Osteocyte (in vitro differentiated cells): ENCODE results near the gene ZFTA. TPM values are rescaled to one million over a fixed set of nuclear protein-coding genes. Genes with fewer than 3 reads are reported as not detected.

Source experiments
- DNase-seq: peaks from one replicate; pipeline ENCODE4 v3.0.0; 2021; ENCODE audit warnings: mixed read lengths; ENCODE audit not compliant: unreplicated experiment; ENCODE audit errors: extremely low spot score
- H3K27ac Mint-ChIP-seq: one replicate; pipeline ENCODE4 v1.8.0; 2021; ENCODE audit warnings: mild to moderate bottlenecking, mixed read lengths; ENCODE audit not compliant: unreplicated experiment
- H3K27me3 Mint-ChIP-seq: one replicate; pipeline ENCODE4 v1.8.0; 2021; ENCODE audit warnings: mixed read lengths; ENCODE audit not compliant: unreplicated experiment
- H3K36me3 Mint-ChIP-seq: one replicate; pipeline ENCODE4 v1.8.0; 2021; ENCODE audit warnings: mixed read lengths; ENCODE audit not compliant: unreplicated experiment
- H3K4me1 Mint-ChIP-seq: one replicate; pipeline ENCODE4 v1.8.0; 2021; ENCODE audit warnings: mixed read lengths; ENCODE audit not compliant: unreplicated experiment
- H3K4me3 Mint-ChIP-seq: one replicate; pipeline ENCODE4 v1.8.0; 2021; ENCODE audit warnings: mild to moderate bottlenecking, moderate library complexity, mixed read lengths; ENCODE audit not compliant: unreplicated experiment
- H3K9me3 Mint-ChIP-seq: one replicate; pipeline ENCODE4 v1.8.0; 2021; ENCODE audit warnings: mixed read lengths; ENCODE audit not compliant: unreplicated experiment
- CTCF ChIP-seq: fragments of 200-600 bp; sonication (generic); IDR thresholded peaks from 2 replicates; pipeline ENCODE4 v1.5.0; 2021; ENCODE audit warnings: antibody characterized with exemption, mild to moderate bottlenecking, moderate library complexity
- total RNA-seq: library from RNA; stranded (reverse); gene quantifications from 2 replicates; pipeline ENCODE4 v1.2.1, GENCODE V29; 2021

ZFTA gene
- total RNA-seq, 1 donor from 2014 or later = 32.1 TPM

GRCh38 chr11:63804259-63804658 is 35.7 kb upstream of the ZFTA start:
- peaks cover 4% of the 10 kb centered on the region for H3K4me1 Mint-ChIP-seq
- H3K27me3 Mint-ChIP-seq = no peaks in the 10 kb centered on the region
- no peak for TF ChIP-seq CTCF
- H3K9me3 Mint-ChIP-seq = no peaks in the 10 kb centered on the region
- DNase-seq = no peak
- no peak overlapping the region for H3K4me3 Mint-ChIP-seq
- H3K36me3 Mint-ChIP-seq = no peaks in the 10 kb centered on the region
- no peak overlapping the region for H3K27ac Mint-ChIP-seq

GRCh38 chr11:63802637-63803414 is 34.3 kb upstream of the ZFTA start:
- H3K36me3 Mint-ChIP-seq = no peaks in the 10 kb centered on the region
- no peak overlapping the region for H3K4me3 Mint-ChIP-seq
- TF ChIP-seq CTCF = no peak
- peaks cover 4% of the 10 kb centered on the region for H3K4me1 Mint-ChIP-seq
- no peaks in the 10 kb centered on the region for H3K27me3 Mint-ChIP-seq
- no peaks in the 10 kb centered on the region for H3K9me3 Mint-ChIP-seq
- no peak overlapping the region for H3K27ac Mint-ChIP-seq
- no peak for DNase-seq

- H3K4me1 Mint-ChIP-seq = peaks cover under 1% of the 10 kb centered on the region
- no peaks in the 10 kb centered on the region for H3K27me3 Mint-ChIP-seq
- no peak for DNase-seq
- H3K36me3 Mint-ChIP-seq = no peaks in the 10 kb centered on the region
- no peaks in the 10 kb centered on the region for H3K9me3 Mint-ChIP-seq
- no peak for TF ChIP-seq CTCF
- H3K4me3 Mint-ChIP-seq = no peak overlapping the region
- no peak overlapping the region for H3K27ac Mint-ChIP-seq
These were observed 32.3 kb upstream of the ZFTA start for GRCh38 chr11:63800921-63801320.

DNA sequence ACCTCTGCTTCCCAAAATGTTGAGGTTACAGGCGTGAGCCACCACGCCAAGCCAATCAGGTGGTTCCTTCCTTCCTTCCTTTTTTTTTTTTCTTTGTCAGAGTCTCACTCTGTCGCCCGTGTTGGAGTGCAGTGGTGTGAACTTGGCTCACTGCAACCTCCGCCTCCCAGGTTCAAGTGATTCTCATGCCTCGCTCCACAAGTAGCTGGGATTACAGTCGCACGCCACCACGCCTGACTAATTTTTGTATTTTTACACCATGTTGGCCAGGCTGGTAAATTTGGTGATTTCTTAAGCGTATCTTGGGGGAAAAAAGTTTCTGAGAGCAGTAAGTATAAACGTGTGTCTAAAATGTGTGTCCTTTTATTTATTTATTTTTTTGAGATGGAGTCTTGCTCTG is 26.5 kb upstream of the ZFTA start:
- peaks cover 4% of the 10 kb centered on the region for H3K9me3 Mint-ChIP-seq
- no peak overlapping the region for H3K4me3 Mint-ChIP-seq
- peaks cover 7% of the 10 kb centered on the region for H3K36me3 Mint-ChIP-seq
- no peaks in the 10 kb centered on the region for H3K4me1 Mint-ChIP-seq
- TF ChIP-seq CTCF = no peak
- no peak overlapping the region for H3K27ac Mint-ChIP-seq
- no peak for DNase-seq
- no peaks in the 10 kb centered on the region for H3K27me3 Mint-ChIP-seq

DNA sequence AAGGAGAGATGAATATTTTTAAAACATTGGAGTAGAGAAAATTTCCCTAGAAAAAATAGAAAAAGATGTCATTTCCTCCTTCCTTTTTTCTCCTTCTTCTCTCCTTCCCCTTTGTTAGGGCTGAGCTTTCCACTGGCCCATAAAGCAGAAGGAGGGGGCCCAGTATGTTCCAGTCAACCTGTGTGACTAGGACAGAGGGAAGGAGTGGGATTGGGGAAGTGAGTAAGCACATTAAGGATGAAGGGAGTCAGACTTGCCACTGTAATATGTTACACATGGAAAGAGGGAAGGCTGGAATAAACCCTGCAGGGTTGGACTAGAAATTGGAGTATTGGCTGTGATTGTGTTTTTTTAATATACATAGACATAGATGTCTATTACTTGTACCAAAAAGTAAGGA is 24.6 kb upstream of the ZFTA start:
- no peak for DNase-seq
- no peak for TF ChIP-seq CTCF
- Mint-ChIP-seq H3K9me3 (peaks cover 4% of the 10 kb centered on the region), H3K27me3 (no peaks in the 10 kb centered on the region), H3K27ac (no peak overlapping the region), H3K4me1 (no peaks in the 10 kb centered on the region), H3K4me3 (no peak overlapping the region), H3K36me3 (peaks cover 7% of the 10 kb centered on the region)
